ENCODE results near the gene ANO3. TPM values are rescaled to one million over a fixed set of nuclear protein-coding genes. Genes with fewer than 3 reads are reported as not detected.

ANO3 gene
- polyA plus RNA-seq, 3 donors = not detected

DNA sequence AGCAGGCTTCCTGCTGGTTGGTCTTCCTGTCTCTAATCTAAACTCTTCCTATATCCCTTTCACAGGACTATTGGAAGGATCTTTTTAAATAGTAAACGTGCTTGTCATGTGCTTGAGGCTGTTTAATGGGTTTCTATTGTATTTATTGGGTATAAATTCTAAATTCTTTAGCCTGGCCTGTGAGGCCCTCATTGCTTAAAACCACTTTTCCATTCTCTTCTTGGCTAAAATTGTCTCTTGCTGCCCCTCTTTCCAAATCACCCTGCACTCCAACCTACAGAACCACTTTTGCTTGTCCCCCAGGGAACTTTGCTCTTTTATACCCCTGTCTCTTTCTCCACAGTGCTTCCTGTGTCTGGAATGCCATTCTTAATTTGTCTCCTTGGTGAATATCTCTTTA is 286.5 kb downstream of the ANO3 start:
- DNase-seq = no peak
- no peaks in the 10 kb centered on the region for H3K4me1 Mint-ChIP-seq
- H3K27me3 ChIP-seq (ENCODE audit: control insufficient read depth in 2 of 2, insufficient read depth in 2 of 2, low read length in 2 of 2) = no peaks in the 10 kb centered on the region

GRCh38 chr11:26620282-26621045 is 288.5 kb downstream of the ANO3 start:
- no peak overlapping the region for H2AFZ ChIP-seq (ENCODE audit: insufficient read depth, low read depth, low read length, poor library complexity, severe bottlenecking)
- no peaks in the 10 kb centered on the region for H3K4me1 ChIP-seq (ENCODE audit: control insufficient read depth in 1 of 2, insufficient read depth in 2 of 2, low read length in 2 of 2)
- H3K4me3 Mint-ChIP-seq = no peak overlapping the region
- no peaks in the 10 kb centered on the region for H3K27me3 ChIP-seq (ENCODE audit: control insufficient read depth in 2 of 2, insufficient read depth in 2 of 2, low read length in 2 of 2)
- H3K27me3 Mint-ChIP-seq (ENCODE audit: low read depth in 3 of 3) = peaks cover 0 to 2% (median 0%) of the 10 kb centered on the region in 3 donors
- no peak overlapping the region for H3K27ac Mint-ChIP-seq
- no peaks in the 10 kb centered on the region for H4K20me1 ChIP-seq (ENCODE audit: insufficient read depth, low read length)
- H3K9ac ChIP-seq (ENCODE audit: insufficient read depth, low read length, poor library complexity, severe bottlenecking) = no peak overlapping the region
- TF ChIP-seq, protein P1, sequence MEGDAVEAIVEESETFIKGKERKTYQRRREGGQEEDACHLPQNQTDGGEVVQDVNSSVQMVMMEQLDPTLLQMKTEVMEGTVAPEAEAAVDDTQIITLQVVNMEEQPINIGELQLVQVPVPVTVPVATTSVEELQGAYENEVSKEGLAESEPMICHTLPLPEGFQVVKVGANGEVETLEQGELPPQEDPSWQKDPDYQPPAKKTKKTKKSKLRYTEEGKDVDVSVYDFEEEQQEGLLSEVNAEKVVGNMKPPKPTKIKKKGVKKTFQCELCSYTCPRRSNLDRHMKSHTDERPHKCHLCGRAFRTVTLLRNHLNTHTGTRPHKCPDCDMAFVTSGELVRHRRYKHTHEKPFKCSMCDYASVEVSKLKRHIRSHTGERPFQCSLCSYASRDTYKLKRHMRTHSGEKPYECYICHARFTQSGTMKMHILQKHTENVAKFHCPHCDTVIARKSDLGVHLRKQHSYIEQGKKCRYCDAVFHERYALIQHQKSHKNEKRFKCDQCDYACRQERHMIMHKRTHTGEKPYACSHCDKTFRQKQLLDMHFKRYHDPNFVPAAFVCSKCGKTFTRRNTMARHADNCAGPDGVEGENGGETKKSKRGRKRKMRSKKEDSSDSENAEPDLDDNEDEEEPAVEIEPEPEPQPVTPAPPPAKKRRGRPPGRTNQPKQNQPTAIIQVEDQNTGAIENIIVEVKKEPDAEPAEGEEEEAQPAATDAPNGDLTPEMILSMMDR (IDR thresholded peaks at IDR 0.05) = no peak
- no peaks in the 10 kb centered on the region for H3K4me1 Mint-ChIP-seq
- H3K4me3 ChIP-seq (replicated peaks in 1 of 3; ENCODE audit: low read depth in 2 of 3, low read length in 3 of 3) = no peak overlapping the region
- H3K27ac ChIP-seq (ENCODE audit: low read depth in 1 of 2, low read length in 2 of 2) = no peak overlapping the region
- no peaks in the 10 kb centered on the region for H3K79me2 ChIP-seq (ENCODE audit: insufficient read depth, low read length)
- H3K4me2 ChIP-seq (replicated peaks; ENCODE audit: extremely low read depth, low read length, poor library complexity, severe bottlenecking) = no peak overlapping the region
- no peaks in the 10 kb centered on the region for H3K9me3 ChIP-seq (replicated peaks in 1 of 2; ENCODE audit: control insufficient read depth in 1 of 2, insufficient read depth in 1 of 2, low read length in 2 of 2)
- H3K36me3 Mint-ChIP-seq = no peaks in the 10 kb centered on the region
- no peaks in the 10 kb centered on the region for H3K36me3 ChIP-seq (replicated peaks in 1 of 2; ENCODE audit: control insufficient read depth in 1 of 2, insufficient read depth in 2 of 2, low read length in 2 of 2)
- peaks cover 0 to 4% (median 0%) of the 10 kb centered on the region in 7 donors for H3K9me3 Mint-ChIP-seq
- intact Hi-C loops (cut with micrococcal nuclease) = no loop called here
- DNase-seq = no peak
- 100% methylated on average over 1 of the region's 1 CpG for WGBS (ENCODE audit: insufficient coverage)

More for the DNA sequence above, 286.5 kb downstream of the ANO3 start:
- H4K20me1 ChIP-seq (ENCODE audit: insufficient read depth, low read length) = no peaks in the 10 kb centered on the region
- WGBS (ENCODE audit: insufficient coverage) = no CpG with 5 or more reads among the region's 1 CpG
- Mint-ChIP-seq H3K27ac (no peak overlapping the region), H3K36me3 (no peaks in the 10 kb centered on the region), H3K27me3 (ENCODE audit: low read depth in 3 of 3) (peaks cover 0 to 2% (median 0%) of the 10 kb centered on the region in 3 donors), H3K4me3 (no peak overlapping the region), H3K9me3 (peaks cover 0 to 5% (median 1%) of the 10 kb centered on the region in 7 donors)
- H3K4me1 ChIP-seq (ENCODE audit: control insufficient read depth in 1 of 2, insufficient read depth in 2 of 2, low read length in 2 of 2) = no peaks in the 10 kb centered on the region
- H3K4me2 ChIP-seq (replicated peaks; ENCODE audit: extremely low read depth, low read length, poor library complexity, severe bottlenecking) = no peak overlapping the region
- TF ChIP-seq, protein P1 (IDR thresholded peaks at IDR 0.05) = no peak
- no peak overlapping the region for H2AFZ ChIP-seq (ENCODE audit: insufficient read depth, low read depth, low read length, poor library complexity, severe bottlenecking)
- H3K27ac ChIP-seq (ENCODE audit: low read depth in 1 of 2, low read length in 2 of 2) = no peak overlapping the region
- H3K9ac ChIP-seq (ENCODE audit: insufficient read depth, low read length, poor library complexity, severe bottlenecking) = no peak overlapping the region
- intact Hi-C loops (cut with micrococcal nuclease) = no loop called here
- no peaks in the 10 kb centered on the region for H3K36me3 ChIP-seq (replicated peaks in 1 of 2; ENCODE audit: control insufficient read depth in 1 of 2, insufficient read depth in 2 of 2, low read length in 2 of 2)
- H3K4me3 ChIP-seq (replicated peaks in 1 of 3; ENCODE audit: low read depth in 2 of 3, low read length in 3 of 3) = no peak overlapping the region
- peaks cover 0 to 4% of the 10 kb centered on the region in 2 donors for H3K9me3 ChIP-seq (replicated peaks in 1 of 2; ENCODE audit: control insufficient read depth in 1 of 2, insufficient read depth in 1 of 2, low read length in 2 of 2)
- H3K79me2 ChIP-seq (ENCODE audit: insufficient read depth, low read length) = no peaks in the 10 kb centered on the region
